ENCODE measurements around the gene CLEC16A.

CLEC16A gene

DNA sequence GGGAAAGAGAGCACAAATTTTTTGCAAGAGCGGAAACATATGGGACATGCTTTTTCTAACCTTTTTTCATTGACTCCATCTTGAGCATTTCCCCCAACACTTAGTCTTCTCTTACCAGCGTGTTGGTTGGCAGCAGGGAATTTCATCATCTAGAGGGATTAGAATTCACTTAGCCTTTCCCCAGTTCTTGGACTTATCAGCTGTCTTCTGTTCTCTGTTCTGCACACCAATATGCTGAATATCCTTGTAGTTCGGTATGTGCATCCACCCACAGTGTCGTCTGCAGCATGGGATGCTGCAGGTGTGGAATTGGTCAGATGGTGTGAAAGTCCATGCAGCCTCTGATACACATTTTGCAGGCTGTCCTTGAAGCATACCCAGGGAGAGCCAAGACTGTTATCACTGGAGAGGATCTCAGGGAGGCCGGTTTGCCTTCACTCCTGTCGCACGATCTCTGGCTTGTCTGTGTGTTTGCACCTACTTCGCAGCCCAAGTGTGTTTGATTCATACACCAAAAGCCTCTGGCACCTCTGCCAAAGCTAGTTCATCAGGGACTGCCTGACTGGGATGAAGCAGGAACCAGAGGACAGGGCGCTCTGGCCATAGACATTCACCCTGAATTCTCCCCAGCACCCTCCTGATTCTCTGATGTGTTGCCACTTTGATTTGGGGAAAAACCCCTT is 218.4 kb downstream of the CLEC16A start:
- DNase-seq (ENCODE audit: low read depth): no peak
- TF ChIP-seq, protein P1, sequence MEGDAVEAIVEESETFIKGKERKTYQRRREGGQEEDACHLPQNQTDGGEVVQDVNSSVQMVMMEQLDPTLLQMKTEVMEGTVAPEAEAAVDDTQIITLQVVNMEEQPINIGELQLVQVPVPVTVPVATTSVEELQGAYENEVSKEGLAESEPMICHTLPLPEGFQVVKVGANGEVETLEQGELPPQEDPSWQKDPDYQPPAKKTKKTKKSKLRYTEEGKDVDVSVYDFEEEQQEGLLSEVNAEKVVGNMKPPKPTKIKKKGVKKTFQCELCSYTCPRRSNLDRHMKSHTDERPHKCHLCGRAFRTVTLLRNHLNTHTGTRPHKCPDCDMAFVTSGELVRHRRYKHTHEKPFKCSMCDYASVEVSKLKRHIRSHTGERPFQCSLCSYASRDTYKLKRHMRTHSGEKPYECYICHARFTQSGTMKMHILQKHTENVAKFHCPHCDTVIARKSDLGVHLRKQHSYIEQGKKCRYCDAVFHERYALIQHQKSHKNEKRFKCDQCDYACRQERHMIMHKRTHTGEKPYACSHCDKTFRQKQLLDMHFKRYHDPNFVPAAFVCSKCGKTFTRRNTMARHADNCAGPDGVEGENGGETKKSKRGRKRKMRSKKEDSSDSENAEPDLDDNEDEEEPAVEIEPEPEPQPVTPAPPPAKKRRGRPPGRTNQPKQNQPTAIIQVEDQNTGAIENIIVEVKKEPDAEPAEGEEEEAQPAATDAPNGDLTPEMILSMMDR (IDR thresholded peaks at IDR 0.05; ENCODE audit: low read depth, low read length, missing control alignments): no peak

DNA sequence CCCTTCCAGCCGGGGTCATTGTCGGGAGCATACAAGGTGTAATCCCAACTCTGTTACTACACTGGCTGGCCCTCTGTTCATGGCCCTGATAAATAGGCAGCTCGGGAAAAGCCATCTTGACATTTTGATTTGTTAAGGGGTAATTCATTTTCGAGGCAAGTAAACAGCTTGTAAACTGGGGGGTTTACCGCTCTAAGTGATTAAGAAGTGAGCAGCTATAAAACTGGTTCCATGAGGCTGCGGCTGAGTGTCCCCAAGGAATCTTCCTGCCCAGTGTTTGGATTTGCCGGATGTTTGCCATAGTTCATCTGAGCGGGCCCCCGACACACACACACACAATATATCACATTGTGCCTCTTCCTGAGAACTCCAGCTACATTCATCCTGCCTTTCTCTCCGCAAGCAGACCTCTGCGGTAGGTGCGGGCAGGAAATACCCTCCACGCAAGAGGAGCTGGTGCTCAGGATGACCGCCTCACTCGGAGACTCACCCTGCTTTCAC is 219.4 kb downstream of the CLEC16A start:
- TF ChIP-seq, protein P1 (IDR thresholded peaks at IDR 0.05; ENCODE audit: low read depth, low read length, missing control alignments): no peak
- no peak for DNase-seq (ENCODE audit: low read depth)
- no peak overlapping the region for H3K4me3 ChIP-seq (ENCODE audit: low read depth, low read length)

More for the DNA sequence above, 218.4 kb downstream of the CLEC16A start:
- H3K4me3 ChIP-seq (ENCODE audit: low read depth, low read length): no peak overlapping the region

DNA sequence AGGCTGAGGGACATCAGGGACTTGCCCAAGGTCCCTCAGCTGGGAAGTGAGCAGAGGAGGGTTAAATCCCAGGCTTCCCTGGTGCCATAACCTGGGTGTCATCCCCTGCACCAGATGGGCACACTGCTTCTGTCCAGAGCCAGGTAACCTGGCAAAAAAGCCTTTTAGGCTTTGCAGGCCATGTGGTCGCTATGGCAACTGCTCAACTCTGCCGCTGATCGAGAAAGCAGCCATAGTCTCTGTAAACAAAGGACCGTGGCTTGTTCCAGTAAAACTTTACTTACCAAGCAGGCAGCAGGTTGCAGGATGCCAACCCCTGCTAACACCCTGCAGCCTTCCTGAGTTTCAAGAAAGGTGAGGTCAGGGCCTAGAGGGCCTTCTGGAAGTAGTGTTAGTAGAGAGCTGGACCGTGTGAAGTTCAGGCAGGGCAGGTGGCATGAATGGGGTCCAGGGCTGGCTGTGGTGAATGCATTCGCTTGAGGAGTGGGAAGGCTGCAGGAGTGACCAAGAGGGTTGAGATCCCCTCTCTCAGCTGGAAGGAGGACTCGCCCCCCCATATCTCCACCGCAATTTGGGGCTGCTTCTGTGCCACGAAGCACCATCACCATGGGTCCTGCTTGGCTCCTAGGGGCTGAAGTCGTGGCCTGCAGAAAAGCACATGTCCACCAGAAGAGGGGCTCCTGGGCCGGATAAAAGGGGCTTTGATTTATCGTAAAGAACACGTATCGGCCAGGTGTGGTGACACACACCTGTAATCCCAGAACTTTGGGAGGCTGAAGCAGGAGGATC is 220.3 kb downstream of the CLEC16A start:
- TF ChIP-seq, protein P1 (IDR thresholded peaks at IDR 0.05; ENCODE audit: low read depth, low read length, missing control alignments): no peak
- H3K4me3 ChIP-seq (ENCODE audit: low read depth, low read length): no peak overlapping the region
- DNase-seq (ENCODE audit: low read depth): no peak

DNA sequence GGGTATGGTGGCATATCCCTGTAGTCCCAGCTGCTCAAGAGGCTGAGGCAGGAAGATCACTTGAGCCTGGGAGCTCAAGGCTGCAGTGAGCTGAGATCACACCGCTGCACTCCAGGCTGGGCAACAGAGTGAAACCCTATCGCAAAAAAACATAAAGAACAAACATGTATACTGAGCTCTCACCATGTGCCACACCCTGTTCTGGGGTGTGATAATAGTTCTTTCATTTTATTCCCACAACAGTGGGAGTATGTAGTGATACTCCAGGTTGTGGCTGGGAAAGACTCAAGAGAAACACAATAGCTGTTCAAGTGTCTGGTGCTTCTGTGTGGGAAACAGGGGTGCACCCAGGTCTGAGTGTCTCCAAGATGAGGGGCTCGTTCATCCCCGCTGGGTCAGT is 221.0 kb downstream of the CLEC16A start:
- no peak for DNase-seq (ENCODE audit: low read depth)
- TF ChIP-seq, protein P1 (IDR thresholded peaks at IDR 0.05; ENCODE audit: low read depth, low read length, missing control alignments): no peak
- no peak overlapping the region for H3K4me3 ChIP-seq (ENCODE audit: low read depth, low read length)

DNA sequence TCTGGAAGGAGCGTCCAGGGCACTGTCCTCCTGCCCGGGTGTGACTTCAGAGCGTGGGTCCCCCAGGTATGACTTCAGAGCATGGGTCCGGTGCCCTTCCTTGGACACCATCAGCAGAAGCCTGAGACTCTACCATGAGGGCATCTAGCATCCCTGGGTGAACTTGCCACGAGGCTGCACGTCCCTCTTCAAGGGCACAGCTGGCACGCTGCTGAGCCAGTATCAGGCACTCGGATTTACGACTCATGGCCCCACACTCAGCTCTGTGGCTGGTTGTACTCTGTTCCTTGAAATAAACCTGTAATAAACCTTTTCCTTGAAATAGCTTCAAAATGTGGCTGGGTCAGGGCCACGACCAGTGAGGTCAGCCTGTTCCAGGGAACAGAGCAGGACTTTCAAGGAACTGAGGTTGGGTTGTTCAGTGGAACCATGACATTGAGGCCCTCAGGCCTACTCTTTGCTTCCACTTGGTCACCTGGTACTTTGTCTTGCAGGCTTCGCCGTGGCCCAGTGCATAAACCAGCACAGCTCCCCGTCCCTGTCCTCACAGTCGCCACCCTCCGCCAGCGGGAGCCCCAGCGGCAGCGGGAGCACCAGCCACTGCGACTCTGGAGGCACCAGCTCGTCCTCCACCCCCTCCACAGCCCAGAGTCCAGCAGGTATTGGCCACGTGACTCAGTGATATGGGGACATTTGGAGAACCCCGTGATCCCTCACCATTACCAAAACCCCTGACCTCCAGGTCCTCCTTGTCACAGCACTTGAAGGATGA is 221.7 kb downstream of the CLEC16A start:
- no peak overlapping the region for H3K4me3 ChIP-seq (ENCODE audit: low read depth, low read length)
- no peak for DNase-seq (ENCODE audit: low read depth)
- TF ChIP-seq, protein P1 (IDR thresholded peaks at IDR 0.05; ENCODE audit: low read depth, low read length, missing control alignments): no peak

DNA sequence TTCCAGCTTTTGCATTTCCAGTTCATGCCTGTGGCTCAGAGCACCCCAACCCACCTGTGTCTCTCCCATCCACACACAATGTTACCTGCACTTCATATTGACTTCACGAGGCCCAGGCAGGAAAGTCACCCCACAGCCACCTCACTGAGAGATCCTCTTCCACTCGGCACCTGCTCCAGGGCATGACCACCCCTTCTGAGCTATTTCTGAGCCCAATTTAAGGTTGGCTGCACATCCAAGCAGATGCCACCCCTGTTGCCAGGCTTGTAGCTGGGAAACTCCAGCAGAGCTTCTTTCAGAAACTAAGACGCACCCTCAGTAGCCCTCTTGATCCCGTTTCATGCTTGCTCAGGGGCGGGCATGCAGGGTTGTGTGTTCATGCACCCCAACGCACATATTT is 223.2 kb downstream of the CLEC16A start:
- no peak overlapping the region for H3K4me3 ChIP-seq (ENCODE audit: low read depth, low read length)
- TF ChIP-seq, protein P1 (IDR thresholded peaks at IDR 0.05; ENCODE audit: low read depth, low read length, missing control alignments): no peak
- DNase-seq (ENCODE audit: low read depth): no peak
